HCEC 1CT (cell line): ENCODE data around the gene ZMYND11.

Experiments used
- DNase-seq: peaks from one replicate; pipeline ENCODE4 v3.0.0-alpha.2; 2017

Gene ZMYND11

DNA sequence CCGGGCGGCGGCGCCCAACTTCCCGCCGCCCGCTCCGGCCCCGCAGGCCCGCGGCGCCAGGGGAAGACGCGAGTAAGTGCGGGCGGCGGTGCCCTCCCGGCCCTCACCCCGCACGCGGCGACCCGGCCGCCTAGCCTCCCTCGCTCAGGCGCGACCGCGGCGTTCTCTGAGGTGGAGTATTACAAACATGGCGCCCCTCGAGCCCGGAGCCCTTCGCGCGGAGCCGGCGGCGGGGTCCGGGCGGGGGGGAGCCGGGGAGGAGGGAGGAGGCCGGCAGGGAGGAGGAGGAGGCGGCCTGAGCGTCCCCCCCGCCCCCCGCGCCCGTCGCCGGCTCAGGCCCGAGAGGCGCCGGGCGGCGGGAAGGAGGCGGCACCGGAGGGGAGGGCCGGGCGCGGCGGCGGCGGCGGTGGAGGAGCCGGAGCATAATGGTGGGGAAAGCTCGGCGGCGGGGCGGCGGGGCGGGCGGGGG, at the start of gene ZMYND11:
TSS of gene ZMYND11 (plus strand) at position 324 of the 469 bp plus-strand sequence. CDS start 44,558 bp downstream, outside the sequence.
- DNase-seq = peak; percentile 47

GRCh38 chr10:86031-86430, 49.2 kb upstream of the ZMYND11 start:
- no peak for DNase-seq

GRCh38 chr10:87177-88080, 47.8 kb upstream of the ZMYND11 start:
- no peak for DNase-seq

DNA sequence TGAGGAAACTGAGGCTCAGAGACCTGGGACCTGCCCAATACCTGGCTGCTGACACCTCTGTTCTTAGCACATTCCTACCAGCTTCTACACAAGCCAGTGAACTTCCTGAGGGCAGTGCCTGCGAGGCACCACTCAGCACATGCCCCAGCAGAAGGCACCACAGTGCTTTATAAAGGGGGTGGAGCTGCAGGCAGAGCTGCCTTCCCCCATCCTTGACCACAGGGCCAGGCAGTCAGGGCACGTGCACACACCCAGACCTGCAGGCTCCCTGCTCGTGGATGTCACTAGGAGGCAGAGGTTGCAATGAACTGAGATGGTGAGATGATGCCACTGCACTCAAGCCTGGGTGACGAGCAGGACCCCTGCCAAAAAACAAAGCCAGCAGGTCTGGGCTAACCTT, 47.0 kb upstream of the ZMYND11 start:
- DNase-seq = no peak

GRCh38 chr10:89248-89647, 46.0 kb upstream of the ZMYND11 start:
- no peak for DNase-seq

DNA sequence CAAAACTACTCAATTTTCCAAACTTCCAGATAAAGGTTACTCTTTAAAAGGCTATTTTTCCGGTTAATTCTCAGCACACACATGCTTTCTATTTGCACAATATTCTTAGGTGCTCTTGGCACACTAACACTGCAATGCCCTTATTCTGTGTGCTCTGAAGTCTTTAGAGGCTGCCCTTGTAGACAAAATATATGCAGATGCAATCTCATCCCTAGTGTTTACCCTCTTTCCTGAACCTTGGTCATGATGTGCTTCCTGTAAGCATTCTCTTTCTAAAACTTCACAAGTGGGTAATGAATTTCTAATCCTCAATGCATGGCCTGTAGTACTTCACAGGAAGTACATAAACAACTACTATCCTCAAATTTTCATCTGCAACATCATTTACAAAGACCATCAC, 45.1 kb upstream of the ZMYND11 start:
- no peak for DNase-seq

DNA sequence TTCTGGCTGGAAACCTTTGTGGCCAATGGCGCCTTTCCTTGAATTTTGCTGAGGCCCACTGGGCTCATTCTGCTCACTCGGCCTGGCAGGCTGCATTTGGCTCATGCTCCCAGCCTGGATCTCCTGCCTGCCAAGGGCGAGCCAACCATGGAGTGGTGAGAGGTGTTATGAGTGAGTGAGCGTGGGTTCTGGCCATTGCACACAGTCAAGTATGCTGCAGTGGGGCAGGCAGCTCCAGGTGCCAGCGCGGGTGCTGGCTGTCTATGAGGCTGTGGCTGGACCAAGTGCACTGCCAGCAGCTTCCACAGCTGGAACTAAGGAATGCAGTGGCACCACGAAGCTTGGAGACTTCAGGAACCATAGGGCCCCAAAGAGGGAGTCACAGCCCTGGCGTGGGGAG, 43.9 kb upstream of the ZMYND11 start:
- DNase-seq = no peak

DNA sequence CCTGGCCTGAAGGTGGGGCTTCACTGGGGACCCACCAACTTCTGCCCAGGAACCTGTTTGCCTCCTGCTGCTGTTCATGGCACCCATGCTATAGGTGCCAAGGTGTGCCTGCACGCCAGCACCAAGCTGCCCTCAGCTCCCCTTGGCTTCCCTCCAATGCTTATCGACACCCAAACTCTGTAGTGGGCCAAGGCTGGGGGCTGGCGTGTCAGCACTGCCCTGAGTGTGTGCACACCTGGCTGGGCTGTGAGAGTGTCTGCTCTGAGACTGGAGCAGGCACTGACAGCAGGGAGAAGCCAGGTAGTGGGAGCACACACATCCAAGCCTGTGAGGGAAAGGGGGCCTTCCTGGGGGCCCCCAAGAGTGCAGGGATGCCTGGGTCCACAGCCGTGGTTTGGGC, 43.1 kb upstream of the ZMYND11 start:
- DNase-seq = no peak

DNA sequence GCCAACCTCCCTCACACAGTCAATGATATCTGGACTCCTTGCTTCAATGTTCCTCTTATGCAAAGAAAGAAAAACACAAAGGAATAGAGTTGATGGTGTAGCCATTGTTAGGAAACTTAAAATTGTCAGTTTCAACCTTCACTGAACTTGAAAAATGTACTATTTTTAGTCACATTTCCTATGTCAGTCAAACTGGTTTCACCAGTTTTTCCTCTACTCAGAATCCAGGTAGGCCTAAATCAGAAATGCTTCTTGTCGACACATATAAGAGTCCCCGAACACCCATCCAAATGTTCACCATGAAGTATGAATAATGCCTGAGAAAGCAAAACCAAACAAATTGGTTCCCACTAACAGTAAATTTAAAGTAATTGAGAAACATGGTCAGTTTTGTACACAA, 42.4 kb upstream of the ZMYND11 start:
- DNase-seq = no peak

DNA sequence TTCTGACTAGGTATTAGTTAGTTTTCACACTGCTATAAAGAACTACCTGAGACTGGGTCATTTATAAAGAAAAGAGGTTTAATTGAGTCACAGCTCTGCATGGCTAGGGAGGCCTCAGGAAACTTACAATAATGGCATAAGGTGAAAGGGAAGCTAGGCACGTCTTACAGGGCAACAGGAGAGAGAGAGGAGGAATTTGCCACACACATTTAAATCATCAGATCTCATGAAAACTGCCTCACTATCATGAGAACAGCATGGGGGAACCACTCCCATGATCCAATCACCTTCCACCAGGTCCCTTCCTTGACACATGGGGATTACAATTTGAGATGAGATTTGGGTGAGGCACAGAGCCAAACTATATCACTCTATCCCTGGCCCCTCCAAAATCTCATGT, 40.6 kb upstream of the ZMYND11 start:
- no peak for DNase-seq

- no peak for DNase-seq
These were observed 39.7 kb upstream of the ZMYND11 start for GRCh38 chr10:95356-96115.

GRCh38 chr10:96466-96865, 38.8 kb upstream of the ZMYND11 start:
- DNase-seq = no peak

DNA sequence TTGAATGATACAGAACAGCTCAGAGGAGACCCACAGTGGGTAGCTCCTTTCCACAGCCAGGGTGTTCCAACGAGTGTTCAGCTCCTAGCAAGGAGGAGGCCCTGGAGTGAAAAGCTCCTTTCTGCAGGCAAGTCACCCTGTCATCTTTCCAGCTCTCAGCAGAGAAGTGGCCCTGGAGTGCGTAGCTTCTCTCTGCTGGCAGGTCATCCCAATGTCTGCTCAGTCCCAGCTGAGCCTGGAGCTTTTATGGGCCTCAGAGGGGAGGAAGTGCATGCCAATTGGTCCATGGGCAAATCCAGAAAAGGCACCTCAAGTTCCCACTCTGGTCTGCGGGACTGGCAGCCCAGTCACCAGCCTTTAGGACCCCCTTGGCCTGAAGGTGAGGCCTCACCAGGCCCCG, 30.8 kb upstream of the ZMYND11 start:
- DNase-seq = no peak

GRCh38 chr10:104862-105565, 30.2 kb upstream of the ZMYND11 start:
- DNase-seq = no peak

- no peak for DNase-seq
These were observed 29.4 kb upstream of the ZMYND11 start for GRCh38 chr10:105806-106205.

- no peak for DNase-seq
These were observed 28.5 kb upstream of the ZMYND11 start for GRCh38 chr10:106740-107139.

GRCh38 chr10:112246-112645, 23.0 kb upstream of the ZMYND11 start:
- no peak for DNase-seq

- no peak for DNase-seq
These were observed 10.4 kb upstream of the ZMYND11 start for GRCh38 chr10:124874-125273.

DNA sequence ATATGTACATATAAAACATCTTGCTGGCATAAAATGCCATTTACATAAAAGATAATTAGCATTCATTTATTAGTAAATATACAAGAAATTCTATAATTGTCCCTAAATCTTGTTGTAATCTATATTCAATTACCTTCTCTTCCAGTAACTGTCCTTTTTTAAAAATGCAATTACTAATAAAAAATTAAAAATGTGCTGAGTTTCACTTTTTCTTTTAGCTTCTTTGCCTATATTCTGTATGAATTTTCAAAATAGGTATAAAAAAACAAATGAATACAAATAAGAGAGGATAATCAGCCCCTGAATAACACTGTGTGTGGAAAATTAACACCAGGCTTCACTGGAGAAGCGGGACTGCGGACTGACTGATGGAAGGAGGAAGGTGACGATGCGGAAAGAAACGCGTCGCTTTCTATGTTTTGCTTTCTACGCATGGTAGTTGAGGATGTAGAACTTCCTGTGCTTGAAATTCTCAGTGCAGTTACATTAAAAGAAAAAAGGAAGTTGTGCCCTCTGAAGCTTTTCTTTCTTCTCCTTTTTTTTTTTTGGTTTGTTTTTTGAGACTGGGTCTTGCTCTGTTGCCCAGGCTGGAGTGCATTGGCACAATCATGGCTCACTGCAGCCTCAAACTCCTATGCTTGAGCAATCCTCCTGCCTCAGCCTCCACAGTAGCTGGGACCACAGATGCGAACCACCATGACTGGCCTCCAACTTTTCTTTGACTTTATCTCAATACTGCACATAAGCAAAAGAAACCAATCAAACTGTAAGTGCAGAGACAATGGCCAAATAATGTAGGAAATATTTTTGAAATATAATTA, 7.4 kb upstream of the ZMYND11 start:
- no peak for DNase-seq

DNA sequence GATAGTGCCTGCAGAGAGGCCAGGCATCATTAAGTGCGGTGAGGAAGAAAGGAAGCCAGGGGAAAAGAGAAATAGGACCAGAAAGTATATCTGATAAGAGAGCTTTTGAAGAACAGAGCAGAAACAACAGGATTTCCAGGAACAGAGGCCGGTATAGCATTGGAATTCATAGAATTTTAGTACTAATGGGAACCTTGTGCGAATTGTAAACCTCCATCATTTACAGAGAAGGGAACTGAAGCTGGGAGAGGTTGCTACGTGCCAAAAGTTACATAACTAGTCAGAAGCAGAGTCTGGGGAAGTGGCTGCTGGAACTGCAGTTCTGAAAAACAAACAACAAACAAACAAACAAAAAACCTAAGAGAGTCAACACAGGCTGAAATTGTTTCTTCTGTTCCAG, 5.4 kb upstream of the ZMYND11 start:
- DNase-seq = no peak

- peak; percentile 80 for DNase-seq
These were observed 2.0 kb upstream of the ZMYND11 start for GRCh38 chr10:132946-133898.
